Stomach (tissue), 4 donors: ENCODE data around the gene DLL4.

Experiments used
- POLR2A ChIP-seq, 4 donors: fragments of 450-650 bp; IDR thresholded peaks; one replicate each; pipeline ENCODE4 v1.6.1; 2016; ENCODE audit warnings: antibody characterized with exemption in 4 of 4, control low read depth in 2 of 4, mild to moderate bottlenecking in 1 of 4, moderate library complexity in 1 of 4
- POLR2AphosphoS5 ChIP-seq, 3 donors: sonication (generic); formaldehyde crosslinking; IDR thresholded peaks; one replicate each; pipeline ENCODE4 v1.6.1; 2016; ENCODE audit warnings: antibody characterized with exemption in 3 of 3
- TF ChIP-seq, protein P1 (sequence below), 7 experiments: fragments of 450-650 bp in 4 of 7; fragments of 200-600 bp in 3 of 7; sonication (generic) in 3 of 7; IDR thresholded peaks; one replicate each; pipeline ENCODE4 v1.5.1; 2016 to 2019; ENCODE audit warnings: antibody characterized with exemption in 7 of 7, control low read depth in 2 of 7, mild to moderate bottlenecking in 1 of 7

GRCh38 chr15:40932156-40932555 lies 3.0 kb downstream of the DLL4 start:
- TF ChIP-seq, protein P1, sequence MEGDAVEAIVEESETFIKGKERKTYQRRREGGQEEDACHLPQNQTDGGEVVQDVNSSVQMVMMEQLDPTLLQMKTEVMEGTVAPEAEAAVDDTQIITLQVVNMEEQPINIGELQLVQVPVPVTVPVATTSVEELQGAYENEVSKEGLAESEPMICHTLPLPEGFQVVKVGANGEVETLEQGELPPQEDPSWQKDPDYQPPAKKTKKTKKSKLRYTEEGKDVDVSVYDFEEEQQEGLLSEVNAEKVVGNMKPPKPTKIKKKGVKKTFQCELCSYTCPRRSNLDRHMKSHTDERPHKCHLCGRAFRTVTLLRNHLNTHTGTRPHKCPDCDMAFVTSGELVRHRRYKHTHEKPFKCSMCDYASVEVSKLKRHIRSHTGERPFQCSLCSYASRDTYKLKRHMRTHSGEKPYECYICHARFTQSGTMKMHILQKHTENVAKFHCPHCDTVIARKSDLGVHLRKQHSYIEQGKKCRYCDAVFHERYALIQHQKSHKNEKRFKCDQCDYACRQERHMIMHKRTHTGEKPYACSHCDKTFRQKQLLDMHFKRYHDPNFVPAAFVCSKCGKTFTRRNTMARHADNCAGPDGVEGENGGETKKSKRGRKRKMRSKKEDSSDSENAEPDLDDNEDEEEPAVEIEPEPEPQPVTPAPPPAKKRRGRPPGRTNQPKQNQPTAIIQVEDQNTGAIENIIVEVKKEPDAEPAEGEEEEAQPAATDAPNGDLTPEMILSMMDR (IDR thresholded peaks at IDR 0.05), result no peak
- no peak for TF ChIP-seq POLR2A (IDR thresholded peaks at IDR 0.05)
- no peak for TF ChIP-seq POLR2AphosphoS5 (IDR thresholded peaks at IDR 0.05)
